Measurements from ENCODE around the gene ZPR1.

ZPR1 gene

DNA sequence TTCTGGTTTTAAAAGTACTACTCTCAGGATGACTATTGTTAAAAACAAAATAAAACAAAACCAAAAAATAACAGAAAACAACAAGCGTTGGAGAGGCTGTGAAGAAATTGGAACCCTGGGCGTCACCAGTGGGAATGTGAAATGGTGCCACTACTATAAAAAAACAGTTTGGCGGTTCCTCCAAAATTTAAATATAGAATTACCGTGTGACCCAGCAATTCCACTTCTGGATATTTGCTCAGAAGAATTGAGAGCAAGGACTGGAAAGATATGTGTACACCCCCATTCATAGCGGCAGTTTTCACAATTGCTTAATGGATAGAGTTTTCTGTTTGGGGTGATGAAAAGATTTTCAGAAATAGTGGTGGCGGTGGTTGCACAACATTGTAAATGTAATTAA is 26.7 kb upstream of the ZPR1 start:
- DNase-seq (ENCODE audit: low read depth, low spot score) = no peak
- H3K4me3 ChIP-seq (ENCODE audit: low read depth, low read length) = no peak overlapping the region
- ChIA-PET CTCF (interaction anchor here (1.0 to 2.7 kb wide), 3 partner anchors 8 to 23 kb away, joined by 3 to 25 read pairs (median 3); partner anchors contain the start of genes APOA4 and APOA5), POLR2A (no interaction called here)
- no peak for TF ChIP-seq CTCF (IDR thresholded peaks at IDR 0.05; ENCODE audit: insufficient read depth, low read length, missing control alignments)

DNA sequence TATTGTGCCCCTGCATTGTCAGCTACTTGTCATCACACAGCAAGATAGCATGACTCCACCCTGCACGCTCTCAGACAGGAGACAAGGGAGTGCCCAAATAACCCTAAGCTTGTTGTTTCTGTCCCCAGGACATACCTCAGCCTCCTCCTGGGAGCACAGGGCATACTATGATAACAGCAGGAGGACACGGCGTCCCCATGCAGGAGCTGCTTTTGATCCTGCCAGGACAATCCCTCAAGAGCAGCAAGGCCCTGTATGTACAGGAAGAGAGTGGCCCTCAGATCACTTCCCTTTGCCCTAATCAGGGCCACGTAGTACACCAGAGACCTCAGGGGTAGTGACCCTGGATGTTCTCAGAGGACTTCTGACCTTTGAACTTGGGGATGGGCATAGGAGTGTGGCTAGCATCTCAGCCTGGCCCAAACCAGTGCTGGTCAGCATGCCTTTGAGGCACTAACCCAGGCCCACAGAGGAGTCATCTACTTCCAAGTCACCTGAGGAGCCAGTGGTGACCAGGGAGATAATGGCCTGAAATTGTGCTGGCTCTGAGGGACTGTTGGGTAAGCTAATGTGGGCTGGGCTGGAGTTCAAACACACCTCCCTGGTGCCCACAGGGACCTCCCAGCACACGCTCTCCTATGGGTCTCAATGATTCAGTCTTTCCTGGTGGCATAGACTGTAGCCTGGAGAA is 26.1 kb upstream of the ZPR1 start:
- CTCF ChIA-PET = interaction anchor here (1.0 to 2.7 kb wide), 4 partner anchors 9 to 22 kb away, joined by 3 to 25 read pairs (median 6); partner anchors contain the start of genes APOA4 and APOA5
- POLR2A ChIA-PET = no interaction called here
- TF ChIP-seq CTCF (IDR thresholded peaks at IDR 0.05; ENCODE audit: insufficient read depth, low read length, missing control alignments) = no peak
- no peak for DNase-seq (ENCODE audit: low read depth, low spot score)
- H3K4me3 ChIP-seq (ENCODE audit: low read depth, low read length) = no peak overlapping the region

DNA sequence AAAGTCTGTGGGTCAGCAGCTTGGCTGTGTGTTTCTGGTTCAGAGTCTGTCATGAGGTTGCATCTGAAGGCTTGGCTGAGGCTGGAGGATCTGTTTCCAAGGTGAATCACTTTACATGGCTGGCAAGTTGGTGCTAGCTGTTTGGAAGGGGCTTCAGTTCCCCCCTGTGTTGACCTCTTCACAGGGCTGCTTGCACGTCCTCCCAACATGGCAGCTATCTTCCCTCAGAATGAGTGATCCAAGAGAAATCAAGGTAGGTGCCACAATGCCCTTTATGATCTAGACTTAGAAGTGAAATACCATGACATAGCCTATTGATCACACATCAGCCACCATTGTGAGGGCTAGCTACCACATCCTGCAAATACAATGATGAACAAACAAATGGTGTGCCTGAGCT is 25.3 kb upstream of the ZPR1 start:
- DNase-seq (ENCODE audit: low read depth, low spot score) = no peak
- H3K4me3 ChIP-seq (ENCODE audit: low read depth, low read length) = no peak overlapping the region
- POLR2A ChIA-PET = no interaction called here
- CTCF ChIA-PET = interaction anchor here (2.0 to 2.7 kb wide), 2 partner anchors 22 to 23 kb away, joined by 10 to 25 read pairs; partner anchors contain the start of gene APOA5
- TF ChIP-seq CTCF (IDR thresholded peaks at IDR 0.05; ENCODE audit: insufficient read depth, low read length, missing control alignments) = no peak

DNA sequence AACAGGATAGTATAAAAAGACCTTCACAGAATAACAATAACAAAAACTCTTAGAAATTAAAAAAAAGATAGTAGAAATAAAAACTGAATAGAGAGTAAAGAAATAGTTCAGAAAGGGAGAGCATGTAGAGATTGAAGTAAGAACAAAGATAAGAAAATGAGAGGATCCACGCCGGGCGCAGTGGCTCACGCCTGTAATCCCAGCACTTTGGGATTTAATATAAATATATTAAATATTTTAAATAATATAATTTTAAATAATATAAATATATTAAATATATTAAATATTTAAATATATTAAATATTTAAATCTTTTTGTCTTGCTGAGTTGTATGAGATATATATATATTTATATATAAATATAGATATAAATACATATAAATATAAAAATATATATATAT is 24.3 kb upstream of the ZPR1 start:
- ChIA-PET POLR2A (no interaction called here), CTCF (interaction anchor here (2.0 to 2.7 kb wide), 2 partner anchors 21 to 24 kb away, joined by 10 to 25 read pairs; partner anchors contain the start of gene APOA5)
- H3K4me3 ChIP-seq (ENCODE audit: low read depth, low read length) = no peak overlapping the region
- TF ChIP-seq CTCF (IDR thresholded peaks at IDR 0.05; ENCODE audit: insufficient read depth, low read length, missing control alignments) = no peak
- DNase-seq (ENCODE audit: low read depth, low spot score) = no peak

DNA sequence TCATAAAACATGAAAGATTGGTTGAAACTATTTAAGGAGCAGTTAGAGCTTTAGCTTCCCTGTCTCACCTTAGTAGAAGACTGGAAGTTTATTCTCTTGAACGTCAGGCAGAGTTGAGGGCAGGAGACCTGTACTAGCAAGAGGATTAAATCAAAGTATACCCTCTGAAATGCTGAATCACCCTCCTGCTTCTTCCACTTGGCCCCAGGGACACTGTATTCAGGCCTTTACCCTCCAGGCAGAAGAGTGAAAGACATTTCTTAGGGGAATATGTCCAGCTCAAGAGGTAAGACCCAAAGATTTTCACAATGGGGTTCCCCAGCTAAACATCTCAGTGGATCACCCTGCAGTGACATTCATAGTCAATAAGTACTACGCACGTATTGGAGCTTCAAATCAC is 23.4 kb upstream of the ZPR1 start:
- no peak overlapping the region for H3K4me3 ChIP-seq (ENCODE audit: low read depth, low read length)
- ChIA-PET CTCF (interaction anchor here (0.7 to 3.1 kb wide), 3 partner anchors 11 to 23 kb away, joined by 3 to 12 read pairs (median 3); partner anchors contain the start of genes APOA5 and ZPR1), POLR2A (no interaction called here)
- DNase-seq (ENCODE audit: low read depth, low spot score) = no peak
- no peak for TF ChIP-seq CTCF (IDR thresholded peaks at IDR 0.05; ENCODE audit: insufficient read depth, low read length, missing control alignments)

DNA sequence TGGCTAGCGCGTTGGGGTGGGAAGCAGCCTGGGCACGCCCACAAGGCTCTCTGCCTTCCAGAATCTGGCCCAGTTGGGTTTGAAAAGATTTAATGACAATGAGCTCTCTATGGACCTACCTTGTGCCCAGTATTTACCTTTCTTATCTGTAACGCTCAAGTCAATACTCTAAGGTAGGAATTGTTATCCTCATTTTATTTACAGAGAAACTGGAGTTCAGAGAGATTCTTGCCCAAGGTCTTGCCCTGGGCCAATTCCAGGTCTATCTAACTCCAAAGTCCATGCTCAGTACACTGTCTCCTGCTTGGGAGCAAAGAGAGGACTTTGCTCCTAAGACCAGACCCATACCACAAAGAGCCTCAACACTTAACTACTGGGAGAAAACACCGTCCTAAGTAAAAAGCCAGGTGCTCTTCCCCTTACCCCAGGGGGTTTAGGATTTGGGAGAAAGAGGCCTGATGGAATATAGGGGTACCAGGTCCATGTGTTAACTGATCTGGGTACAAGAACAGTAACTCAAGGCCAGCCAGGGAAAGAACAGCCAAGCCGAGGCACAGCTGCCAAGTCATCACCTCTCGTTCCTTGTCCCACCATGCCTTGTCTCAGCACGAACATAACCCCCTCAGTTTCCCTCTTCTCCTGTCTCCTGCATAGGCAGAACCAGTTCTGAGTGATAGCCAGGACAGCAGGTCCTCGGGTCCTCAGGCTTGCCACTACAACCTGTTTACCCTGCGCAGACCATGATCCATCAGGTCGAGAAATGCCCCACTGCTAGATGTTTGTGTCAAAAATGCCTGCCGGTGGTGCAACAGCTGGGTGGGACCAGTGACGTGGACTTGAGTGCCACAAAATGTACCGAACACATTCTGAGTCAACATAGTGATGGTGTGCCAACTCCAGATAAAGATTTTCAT is 20.7 kb upstream of the ZPR1 start:
- no peak overlapping the region for H3K4me3 ChIP-seq (ENCODE audit: low read depth, low read length)
- no peak for TF ChIP-seq CTCF (IDR thresholded peaks at IDR 0.05; ENCODE audit: insufficient read depth, low read length, missing control alignments)
- no peak for DNase-seq (ENCODE audit: low read depth, low spot score)
- POLR2A ChIA-PET = no interaction called here
- CTCF ChIA-PET = interaction anchor here (0.8 to 3.1 kb wide), 2 partner anchors 17 to 18 kb away, joined by 3 to 12 read pairs; partner anchors contain the start of gene APOA5
